Measurements from ENCODE around the gene BCL10. TPM values are rescaled to one million over a fixed set of nuclear protein-coding genes. Genes with fewer than 3 reads are reported as not detected.

Gene BCL10
- total and polyA plus RNA-seq, 5 experiments from 2014 or later = 11.6 to 36.2 (median 18.7) TPM

DNA sequence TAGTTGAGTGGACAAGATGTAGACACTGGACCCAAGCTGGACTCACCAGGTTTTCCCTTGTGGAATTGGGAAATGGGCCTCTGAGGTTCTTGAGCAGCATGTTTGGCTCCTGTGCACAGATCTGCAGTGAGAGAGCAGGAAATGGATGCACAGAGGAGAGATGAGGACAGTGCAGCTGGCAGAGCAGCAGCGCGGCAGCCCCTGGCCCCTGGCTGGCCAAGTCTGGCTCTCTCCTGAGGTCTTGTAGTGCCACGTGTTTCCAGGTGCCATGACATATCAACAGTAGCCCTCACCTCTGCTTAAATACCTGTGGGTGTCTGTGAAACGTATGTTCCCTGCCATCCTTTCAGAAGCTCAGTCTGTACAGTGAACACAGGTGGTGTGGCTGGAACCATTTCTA is 19.2 kb upstream of the BCL10 start:
- no peaks in the 10 kb centered on the region for H3K36me3 Mint-ChIP-seq
- ATAC-seq = no peak
- H3K4me3 Mint-ChIP-seq = no peak overlapping the region
- POLR2A ChIA-PET = interaction anchor here (0.7 kb wide), 1 partner anchor 113 kb away, joined by 5 read pairs; no protein-coding TSS in a partner anchor
- H3K27me3 Mint-ChIP-seq = peaks cover 0 to 3% (median 0%) of the 10 kb centered on the region in 5 donors
- no peak for DNase-seq
- H3K9me3 Mint-ChIP-seq = no peaks in the 10 kb centered on the region
- peaks cover 9 to 17% (median 12%) of the 10 kb centered on the region in 4 donors for H3K4me1 Mint-ChIP-seq
- H3K27ac Mint-ChIP-seq = no peak overlapping the region

DNA sequence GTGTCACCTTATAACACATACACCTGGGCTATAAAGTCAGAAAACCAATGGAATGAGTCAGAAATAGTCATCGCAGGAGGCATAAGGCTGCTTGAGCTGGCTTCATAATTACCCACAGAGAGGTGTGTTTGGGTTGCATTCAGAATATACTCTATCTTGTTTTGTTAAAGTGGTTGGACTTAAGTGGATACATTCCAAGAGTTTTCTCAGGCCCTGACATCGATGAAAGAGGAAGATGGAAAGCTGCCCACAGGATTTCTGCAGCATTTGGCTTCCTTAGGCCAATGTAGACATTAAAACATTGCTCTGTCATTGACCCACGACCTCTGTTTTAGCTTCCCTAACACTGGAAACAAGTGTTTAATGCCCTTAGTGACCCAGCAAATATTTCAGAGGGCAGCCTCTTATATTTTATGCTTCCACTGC is 18.6 kb upstream of the BCL10 start:
- H3K9me3 Mint-ChIP-seq = no peaks in the 10 kb centered on the region
- H3K36me3 Mint-ChIP-seq = no peaks in the 10 kb centered on the region
- no peak overlapping the region for H3K27ac Mint-ChIP-seq
- H3K27me3 Mint-ChIP-seq = peaks cover 0 to 3% (median 0%) of the 10 kb centered on the region in 5 donors
- DNase-seq (no peak), ATAC-seq (no peak)
- no peak overlapping the region for H3K4me3 Mint-ChIP-seq
- POLR2A ChIA-PET = no interaction called here
- peaks cover 9 to 22% (median 12%) of the 10 kb centered on the region in 4 donors for H3K4me1 Mint-ChIP-seq

DNA sequence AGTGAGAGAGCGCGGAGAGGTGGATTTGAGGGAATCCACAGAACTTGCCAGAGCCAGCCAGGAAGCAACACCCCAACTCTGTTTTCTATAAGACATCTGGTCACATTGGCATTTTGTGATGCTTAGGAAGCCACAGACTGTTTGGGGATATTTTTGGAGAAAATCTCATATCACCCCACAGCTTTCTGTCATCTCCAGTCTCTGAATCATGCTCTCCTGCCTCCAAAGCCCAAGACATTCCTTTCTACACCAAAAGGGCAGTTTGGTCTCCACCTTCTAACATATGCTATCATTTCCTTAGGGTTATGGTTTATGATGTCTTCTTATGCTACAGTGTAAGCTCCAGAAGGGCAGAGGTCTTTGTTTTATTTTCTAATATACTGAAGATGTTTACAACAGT is 14.4 kb upstream of the BCL10 start:
- POLR2A ChIA-PET = no interaction called here
- ATAC-seq = no peak
- Mint-ChIP-seq H3K27ac (no peak overlapping the region), H3K4me1 (peaks cover 0 to 12% (median 0%) of the 10 kb centered on the region in 4 donors), H3K27me3 (peaks cover 0 to 3% (median 0%) of the 10 kb centered on the region in 5 donors), H3K4me3 (no peak overlapping the region), H3K36me3 (no peaks in the 10 kb centered on the region), H3K9me3 (no peaks in the 10 kb centered on the region)
- DNase-seq = no peak

DNA sequence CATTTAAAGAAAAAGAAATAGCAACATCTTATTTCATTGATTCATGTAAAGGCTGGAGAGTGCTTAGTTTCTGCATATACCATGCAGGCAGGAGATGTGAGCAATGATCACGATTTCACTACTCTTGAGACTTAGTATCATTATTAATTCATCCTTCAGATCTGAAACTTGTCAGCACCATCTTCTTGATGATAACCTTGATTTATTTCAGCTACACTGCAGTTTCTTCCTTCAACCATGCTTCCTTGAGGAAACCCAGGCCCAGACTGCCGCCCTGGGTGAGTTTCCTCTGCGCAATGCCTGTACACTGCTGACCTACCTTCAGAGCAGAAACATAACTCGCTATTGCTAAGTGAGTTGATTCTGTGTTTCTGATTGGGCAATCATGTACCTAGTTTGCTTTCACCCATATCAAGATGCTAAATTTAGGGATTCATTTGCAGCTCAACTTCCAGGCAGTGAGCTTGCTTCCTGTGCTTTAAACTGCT is 13.5 kb upstream of the BCL10 start:
- H3K9me3 Mint-ChIP-seq = no peaks in the 10 kb centered on the region
- peak overlapping the region in 1 of 10 donors; percentile 17 for H3K4me3 Mint-ChIP-seq
- DNase-seq (no peak), ATAC-seq (no peak)
- no peaks in the 10 kb centered on the region for H3K36me3 Mint-ChIP-seq
- POLR2A ChIA-PET = no interaction called here
- peaks cover 0 to 3% (median 0%) of the 10 kb centered on the region in 5 donors for H3K27me3 Mint-ChIP-seq
- peaks cover 0 to 12% (median 0%) of the 10 kb centered on the region in 4 donors for H3K4me1 Mint-ChIP-seq
- peak overlapping the region in 2 of 10 donors; percentile 11 to 42 for H3K27ac Mint-ChIP-seq

DNA sequence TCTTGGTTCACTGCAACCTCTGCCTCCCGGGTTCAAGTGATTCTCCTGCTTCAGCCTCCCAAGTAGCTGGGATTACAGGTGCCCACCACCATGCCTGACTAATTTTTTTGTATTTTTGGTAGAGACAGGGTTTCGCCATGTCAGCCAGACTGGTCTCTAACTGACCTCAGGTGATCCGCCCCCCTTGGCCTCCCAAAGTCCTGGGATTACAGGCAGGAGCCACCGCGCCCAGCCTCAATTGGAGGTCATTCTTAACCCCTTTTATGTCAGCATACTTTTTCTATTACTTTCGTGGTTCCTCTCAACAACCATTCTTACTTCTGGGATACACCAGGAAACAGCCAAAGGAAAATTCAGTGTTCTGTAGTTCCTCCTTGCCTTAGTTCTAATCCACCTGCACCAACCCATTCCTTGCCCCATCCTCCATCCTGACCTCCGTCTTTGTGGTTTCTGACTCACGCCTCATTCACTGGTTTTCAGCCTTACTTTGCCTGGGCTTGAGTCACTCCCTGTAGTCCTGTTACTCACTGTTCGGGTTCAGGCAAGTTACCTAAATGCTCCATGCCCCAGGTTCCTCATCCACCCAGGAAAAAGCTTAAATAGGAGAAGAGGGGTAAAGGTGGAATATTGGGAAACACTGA is 12.9 kb upstream of the BCL10 start:
- no peaks in the 10 kb centered on the region for H3K9me3 Mint-ChIP-seq
- no peak for DNase-seq
- POLR2A ChIA-PET = no interaction called here
- no peaks in the 10 kb centered on the region for H3K36me3 Mint-ChIP-seq
- peaks cover 0 to 12% (median 0%) of the 10 kb centered on the region in 4 donors for H3K4me1 Mint-ChIP-seq
- H3K4me3 Mint-ChIP-seq = no peak overlapping the region
- ATAC-seq = no peak
- H3K27ac Mint-ChIP-seq = peak overlapping the region in 1 of 10 donors; percentile 42
- peaks cover 0 to 3% (median 0%) of the 10 kb centered on the region in 5 donors for H3K27me3 Mint-ChIP-seq

DNA sequence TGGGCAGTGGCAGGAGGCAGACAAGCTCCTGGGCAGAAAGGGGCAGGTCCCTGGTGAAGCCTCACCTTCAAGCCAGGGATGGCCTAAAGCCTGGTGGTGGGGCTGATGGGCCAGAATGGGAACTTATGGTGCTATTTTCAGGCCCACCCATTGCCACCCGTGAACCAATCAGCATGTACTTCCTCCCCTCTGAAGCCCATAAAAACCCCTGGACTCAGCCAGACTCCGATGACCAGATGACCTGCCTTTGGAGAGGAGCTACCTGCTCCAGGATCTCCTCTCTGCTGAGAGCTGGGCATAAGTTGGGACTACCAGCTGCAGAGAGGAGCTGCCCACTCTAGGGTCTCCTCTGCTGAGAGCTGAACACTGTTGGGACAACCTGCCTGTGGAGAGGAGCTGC is 7.8 kb upstream of the BCL10 start:
- no peaks in the 10 kb centered on the region for H3K9me3 Mint-ChIP-seq
- POLR2A ChIA-PET = no interaction called here

DNA sequence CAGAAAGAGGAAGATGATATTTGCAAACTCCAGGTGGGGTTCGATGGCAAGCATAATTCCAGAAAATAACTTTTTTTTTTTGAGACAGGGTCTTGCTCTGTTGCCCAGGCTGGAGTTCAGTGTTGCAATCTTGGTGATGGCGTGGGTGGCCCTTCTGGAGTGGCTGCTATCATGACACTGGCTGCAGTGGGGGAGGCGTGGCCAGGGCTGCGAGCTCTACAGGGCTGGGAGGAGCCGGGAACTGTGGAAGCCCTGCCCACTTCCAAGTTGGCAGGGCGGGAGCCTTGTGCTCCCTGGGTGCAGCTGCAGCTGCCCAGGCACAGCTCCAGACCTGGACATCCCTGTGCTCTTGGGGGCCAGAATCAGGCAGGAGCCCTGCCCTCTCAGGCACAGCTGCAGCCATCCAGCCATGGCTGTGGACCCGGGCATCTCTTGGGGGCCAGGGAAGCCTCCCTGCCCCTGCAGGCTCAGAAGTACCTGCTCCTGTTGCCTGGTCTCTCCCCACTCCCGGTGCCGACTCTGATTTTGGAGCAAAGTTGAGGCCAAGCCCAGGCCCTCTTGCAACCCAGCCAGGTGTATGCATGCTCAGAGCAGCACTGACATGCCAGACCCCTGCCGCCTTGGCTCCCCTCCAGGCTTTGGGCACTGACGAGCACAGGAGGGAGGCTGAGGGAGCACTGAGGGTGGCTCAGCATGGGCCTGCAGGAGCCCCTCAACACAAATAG is 7.2 kb upstream of the BCL10 start:
- Mint-ChIP-seq H3K9me3 (no peaks in the 10 kb centered on the region), H3K27ac (no peak overlapping the region), H3K4me3 (no peak overlapping the region), H3K36me3 (no peaks in the 10 kb centered on the region), H3K27me3 (no peaks in the 10 kb centered on the region), H3K4me1 (peaks cover 3 to 12% (median 4%) of the 10 kb centered on the region in 4 donors)
- ATAC-seq = no peak
- no peak for DNase-seq
- POLR2A ChIA-PET = no interaction called here

More for the DNA sequence above, 7.8 kb upstream of the BCL10 start:
- no peak for DNase-seq
- Mint-ChIP-seq H3K4me3 (no peak overlapping the region), H3K27ac (no peak overlapping the region), H3K36me3 (no peaks in the 10 kb centered on the region), H3K4me1 (peaks cover 0 to 6% (median 0%) of the 10 kb centered on the region in 4 donors), H3K27me3 (no peaks in the 10 kb centered on the region)
- no peak for ATAC-seq

DNA sequence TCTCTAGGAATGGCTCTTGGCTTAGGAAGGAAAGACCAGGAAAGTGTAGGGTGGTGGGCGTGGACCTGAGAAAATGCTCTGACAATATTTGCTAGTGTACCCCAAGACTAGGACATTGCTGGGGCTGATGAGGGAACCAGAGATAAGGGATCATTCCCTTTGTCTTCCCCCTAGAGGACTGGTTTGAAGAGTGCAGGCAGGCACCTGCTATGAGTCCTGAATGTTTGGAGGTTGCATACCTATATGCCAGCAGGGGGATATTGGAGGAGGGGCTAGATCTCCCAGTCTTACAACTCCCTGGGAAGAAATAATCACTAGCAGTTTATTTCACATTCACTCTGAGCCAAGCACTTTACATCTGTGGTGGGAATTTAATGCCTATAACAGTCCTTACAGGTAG is 6.0 kb upstream of the BCL10 start:
- no peaks in the 10 kb centered on the region for H3K36me3 Mint-ChIP-seq
- H3K4me3 Mint-ChIP-seq = no peak overlapping the region
- no peaks in the 10 kb centered on the region for H3K9me3 Mint-ChIP-seq
- peaks cover 3 to 16% (median 5%) of the 10 kb centered on the region in 4 donors for H3K4me1 Mint-ChIP-seq
- POLR2A ChIA-PET = no interaction called here
- no peak overlapping the region for H3K27ac Mint-ChIP-seq
- peak; percentile 43 to 54 for ATAC-seq
- DNase-seq = no peak
- no peaks in the 10 kb centered on the region for H3K27me3 Mint-ChIP-seq

DNA sequence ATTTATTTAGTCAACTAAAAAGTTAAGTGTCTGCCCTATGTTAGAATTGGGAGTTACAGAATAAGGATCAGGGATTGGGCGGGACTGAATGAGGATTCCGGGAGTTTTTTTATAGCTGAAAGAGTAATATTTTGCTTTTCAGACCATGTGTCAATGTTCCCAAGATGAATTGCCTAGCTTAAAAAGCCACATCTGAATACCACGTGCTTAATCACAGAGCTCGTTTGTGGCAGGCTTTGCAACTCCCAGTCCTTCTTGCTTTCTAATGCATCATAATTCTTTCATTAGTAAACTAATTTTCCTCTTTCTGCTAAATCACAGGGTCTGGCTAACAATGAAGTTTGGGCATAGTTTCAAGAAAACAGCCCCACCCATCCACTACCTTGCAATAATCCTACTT is 4.2 kb upstream of the BCL10 start:
- H3K4me3 Mint-ChIP-seq = peak overlapping the region in 1 of 10 donors; percentile 9
- H3K27me3 Mint-ChIP-seq = no peaks in the 10 kb centered on the region
- POLR2A ChIA-PET = interaction anchor here (0.5 kb wide), 1 partner anchor 193 kb away, joined by 4 read pairs; no protein-coding TSS in a partner anchor
- H3K36me3 Mint-ChIP-seq = no peaks in the 10 kb centered on the region
- H3K9me3 Mint-ChIP-seq = no peaks in the 10 kb centered on the region
- DNase-seq = no peak
- peaks cover 5 to 25% (median 10%) of the 10 kb centered on the region in 4 donors for H3K4me1 Mint-ChIP-seq
- H3K27ac Mint-ChIP-seq = no peak overlapping the region
- no peak for ATAC-seq

DNA sequence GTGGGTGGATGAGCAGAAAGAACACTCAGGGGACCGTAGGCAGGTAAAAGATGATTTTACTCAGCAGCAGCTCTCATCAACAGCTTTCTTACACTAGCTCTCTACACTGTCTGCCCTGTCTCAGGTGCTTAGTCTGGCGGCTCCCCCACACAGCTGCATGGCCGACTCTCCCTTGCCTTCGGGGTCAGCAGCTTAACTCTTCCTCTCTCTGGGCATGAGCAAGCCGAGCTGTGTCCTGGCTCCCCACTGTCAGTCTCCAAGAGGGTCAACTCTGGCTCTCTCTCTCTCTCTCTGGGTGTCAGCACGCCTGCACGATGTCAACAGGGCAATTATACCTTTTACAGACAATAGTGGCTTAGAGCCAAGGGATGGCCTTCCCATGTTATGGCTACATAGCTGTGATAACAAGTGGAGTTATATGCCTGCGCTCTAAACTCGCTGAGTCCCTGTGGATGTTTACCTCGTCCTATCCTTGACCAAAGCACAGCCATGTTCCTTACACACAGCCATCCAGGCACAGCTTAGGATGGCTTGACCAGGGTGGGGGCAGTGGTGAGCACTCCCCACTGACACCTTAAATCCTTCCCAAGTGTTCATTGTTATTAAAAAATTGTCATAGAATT is 3.1 kb upstream of the BCL10 start:
- ATAC-seq = no peak
- no peak for DNase-seq
- Mint-ChIP-seq H3K4me1 (peaks cover 15 to 36% (median 20%) of the 10 kb centered on the region in 4 donors), H3K9me3 (no peaks in the 10 kb centered on the region), H3K4me3 (peak overlapping the region in 1 of 10 donors; percentile 9), H3K27ac (peak overlapping the region in 5 of 10 donors; percentile 4 to 65 (median 33)), H3K36me3 (no peaks in the 10 kb centered on the region), H3K27me3 (no peaks in the 10 kb centered on the region)
- POLR2A ChIA-PET = no interaction called here

DNA sequence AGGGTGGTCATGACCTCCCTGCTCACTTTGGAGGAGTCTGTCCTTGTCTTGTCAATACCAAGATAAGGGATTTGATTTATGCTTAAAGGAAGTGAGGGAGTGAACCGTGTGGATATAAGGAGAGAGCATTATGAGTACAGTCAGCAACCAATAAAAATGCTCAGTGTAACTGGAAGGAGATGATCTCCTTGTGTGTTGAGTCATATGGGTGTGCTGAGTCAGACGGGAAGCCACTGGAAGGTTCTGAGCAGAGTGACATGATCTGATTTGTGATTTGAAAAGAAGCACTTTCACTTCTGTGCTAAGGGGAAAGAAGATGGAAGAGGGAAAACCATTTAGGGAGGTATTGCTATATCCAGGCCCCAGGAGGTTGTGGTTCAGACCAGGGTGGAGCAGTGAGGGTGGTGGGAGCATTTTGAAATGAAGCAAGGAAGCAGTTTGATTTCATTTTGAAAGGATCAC is 2.5 kb upstream of the BCL10 start:
- H3K9me3 Mint-ChIP-seq = no peaks in the 10 kb centered on the region
- H3K36me3 Mint-ChIP-seq = no peaks in the 10 kb centered on the region
- POLR2A ChIA-PET = interaction anchor here (3.7 kb wide), 1 partner anchor 19 kb away, joined by 48 read pairs; the partner anchor contains the start of gene C1orf52
- peaks cover 22 to 43% (median 25%) of the 10 kb centered on the region in 4 donors for H3K4me1 Mint-ChIP-seq
- DNase-seq = peak in 1 of 10 donors; percentile 13
- no peak for ATAC-seq
- peak overlapping the region in 2 of 10 donors; percentile 9 to 42 for H3K4me3 Mint-ChIP-seq
- H3K27me3 Mint-ChIP-seq = no peaks in the 10 kb centered on the region
- H3K27ac Mint-ChIP-seq = peak overlapping the region in 7 of 10 donors; percentile 4 to 47 (median 44)

DNA sequence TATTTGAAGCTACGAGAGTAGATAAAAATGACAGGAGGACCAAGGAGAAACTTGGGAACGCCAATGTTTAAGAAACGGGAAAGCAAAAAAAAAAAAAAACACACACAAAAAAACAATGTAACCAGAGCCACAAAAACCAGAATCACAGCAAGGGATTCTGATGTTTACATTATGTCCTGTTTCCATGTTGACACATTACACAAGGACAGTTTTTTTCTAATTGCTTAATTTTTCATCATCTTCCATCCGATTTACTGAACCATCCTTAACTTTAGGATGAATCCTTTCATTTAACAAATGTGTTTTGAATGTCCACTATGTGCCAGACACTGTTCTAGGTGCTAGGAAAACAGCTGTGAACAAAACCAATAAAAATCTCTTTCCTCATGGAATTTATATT is 1.4 kb upstream of the BCL10 start:
- H3K9me3 Mint-ChIP-seq = no peaks in the 10 kb centered on the region
- H3K27ac Mint-ChIP-seq = peak overlapping the region in 3 of 10 donors; percentile 93 to 97 (median 93)
- POLR2A ChIA-PET = interaction anchor here (1.4 to 3.7 kb wide), 3 partner anchors 14 to 77 kb away, joined by 3 to 48 read pairs (median 7); partner anchors contain the start of genes C1orf52 and SYDE2
- peaks cover 0 to 11% (median 0%) of the 10 kb centered on the region in 3 donors for H3K36me3 Mint-ChIP-seq
- H3K4me3 Mint-ChIP-seq = peak overlapping the region in 1 of 10 donors; percentile 92
- ATAC-seq (no peak), DNase-seq (no peak)
- peaks cover 33 to 54% (median 36%) of the 10 kb centered on the region in 4 donors for H3K4me1 Mint-ChIP-seq
- H3K27me3 Mint-ChIP-seq = no peaks in the 10 kb centered on the region

All from naive thymus-derived CD8-positive, alpha-beta T cell (primary cell).